Vagina (tissue), 2 donors: Measurements from ENCODE around the gene USH2A. TPM values are rescaled to one million over a fixed set of nuclear protein-coding genes. Genes with fewer than 3 reads are reported as not detected.

Source experiments
- DNase-seq, 2 donors: peaks; one replicate each; pipeline ENCODE4 v3.0.0-alpha.2; 2017; ENCODE audit errors: extremely low spot score in 2 of 2
- H3K27ac ChIP-seq: fragments of 200-600 bp; sonication (generic); one replicate; pipeline ENCODE4 v1.5.1; 2019
- H3K27me3 ChIP-seq: fragments of 200-600 bp; sonication (generic); one replicate; pipeline ENCODE4 v1.5.1; 2019
- H3K36me3 ChIP-seq, 2 donors: fragments of 200-600 bp; sonication (generic); one replicate each; pipeline ENCODE4 v1.5.1; 2017 to 2019
- H3K4me1 ChIP-seq: fragments of 200-600 bp; sonication (generic); one replicate; pipeline ENCODE4 v1.5.1; 2019
- H3K4me3 ChIP-seq, 2 donors: fragments of 200-600 bp; sonication (generic); 1 replicate in 1 of 2; 2 replicates in 1 of 2; pipeline ENCODE4 v1.5.1; 2016 to 2019
- H3K9me3 ChIP-seq: fragments of 200-600 bp; sonication (generic); one replicate; pipeline ENCODE4 v1.5.1; 2019
- POLR2A ChIP-seq, 2 donors: fragments of 450-650 bp; IDR thresholded peaks; one replicate each; pipeline ENCODE4 v1.6.1; 2017; ENCODE audit warnings: antibody characterized with exemption in 2 of 2, mild to moderate bottlenecking in 2 of 2, moderate library complexity in 2 of 2
- POLR2AphosphoS5 ChIP-seq, 2 donors: sonication (generic); formaldehyde crosslinking; IDR thresholded peaks; one replicate each; pipeline ENCODE4 v1.9.0; 2017; ENCODE audit warnings: antibody characterized with exemption in 2 of 2, mild to moderate bottlenecking in 2 of 2, low read depth in 1 of 2; ENCODE audit not compliant: insufficient read depth in 1 of 2
- intact Hi-C: fragments of 100-400 bp; cut with DNase I; formaldehyde crosslinking; loops from one replicate; pipeline ENCODE4 v1.15.1; 2023
- total RNA-seq: library from RNA; depleted of rRNA; stranded (reverse); fragments of >200 nt; gene quantifications from one replicate; pipeline ENCODE4 v1.2.3, GENCODE V29; 2016
- TF ChIP-seq, protein P1 (sequence below), 3 experiments: fragments of 450-650 bp in 2 of 3; fragments of 200-600 bp in 1 of 3; sonication (generic) in 1 of 3; IDR thresholded peaks; one replicate each; pipeline ENCODE4 v1.5.1; 2017 to 2019; ENCODE audit warnings: antibody characterized with exemption in 3 of 3, mild to moderate bottlenecking in 2 of 3, moderate library complexity in 2 of 3

USH2A gene
- total RNA-seq, 1 donor from 2014 or later, result under 0.01 TPM

DNA sequence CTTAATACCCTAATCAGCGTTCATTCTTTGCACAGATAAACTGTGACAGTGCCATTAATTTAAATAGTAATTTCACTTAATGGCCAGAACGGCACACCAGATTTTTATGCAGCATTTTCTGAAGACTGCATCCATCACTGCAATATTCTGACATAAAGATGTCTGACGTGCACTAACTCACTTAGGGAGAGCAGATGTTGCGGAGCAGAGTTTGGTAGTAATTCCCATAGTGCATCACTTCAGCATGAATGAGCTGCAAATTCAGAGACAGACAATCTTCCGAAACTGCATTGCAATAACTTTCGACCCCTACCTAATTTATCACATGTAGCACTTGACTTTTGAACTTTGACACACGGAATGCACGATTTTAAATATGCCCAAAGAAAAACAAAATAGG is 630.8 kb downstream of the USH2A start:
- intact Hi-C loops, result no loop called here
- TF ChIP-seq POLR2AphosphoS5 (IDR thresholded peaks at IDR 0.05; ENCODE audit: insufficient read depth in 1 of 2, low read depth in 1 of 2), result no peak
- TF ChIP-seq POLR2A (IDR thresholded peaks at IDR 0.05), result no peak
- TF ChIP-seq, protein P1, sequence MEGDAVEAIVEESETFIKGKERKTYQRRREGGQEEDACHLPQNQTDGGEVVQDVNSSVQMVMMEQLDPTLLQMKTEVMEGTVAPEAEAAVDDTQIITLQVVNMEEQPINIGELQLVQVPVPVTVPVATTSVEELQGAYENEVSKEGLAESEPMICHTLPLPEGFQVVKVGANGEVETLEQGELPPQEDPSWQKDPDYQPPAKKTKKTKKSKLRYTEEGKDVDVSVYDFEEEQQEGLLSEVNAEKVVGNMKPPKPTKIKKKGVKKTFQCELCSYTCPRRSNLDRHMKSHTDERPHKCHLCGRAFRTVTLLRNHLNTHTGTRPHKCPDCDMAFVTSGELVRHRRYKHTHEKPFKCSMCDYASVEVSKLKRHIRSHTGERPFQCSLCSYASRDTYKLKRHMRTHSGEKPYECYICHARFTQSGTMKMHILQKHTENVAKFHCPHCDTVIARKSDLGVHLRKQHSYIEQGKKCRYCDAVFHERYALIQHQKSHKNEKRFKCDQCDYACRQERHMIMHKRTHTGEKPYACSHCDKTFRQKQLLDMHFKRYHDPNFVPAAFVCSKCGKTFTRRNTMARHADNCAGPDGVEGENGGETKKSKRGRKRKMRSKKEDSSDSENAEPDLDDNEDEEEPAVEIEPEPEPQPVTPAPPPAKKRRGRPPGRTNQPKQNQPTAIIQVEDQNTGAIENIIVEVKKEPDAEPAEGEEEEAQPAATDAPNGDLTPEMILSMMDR (IDR thresholded peaks at IDR 0.05), result no peak

DNA sequence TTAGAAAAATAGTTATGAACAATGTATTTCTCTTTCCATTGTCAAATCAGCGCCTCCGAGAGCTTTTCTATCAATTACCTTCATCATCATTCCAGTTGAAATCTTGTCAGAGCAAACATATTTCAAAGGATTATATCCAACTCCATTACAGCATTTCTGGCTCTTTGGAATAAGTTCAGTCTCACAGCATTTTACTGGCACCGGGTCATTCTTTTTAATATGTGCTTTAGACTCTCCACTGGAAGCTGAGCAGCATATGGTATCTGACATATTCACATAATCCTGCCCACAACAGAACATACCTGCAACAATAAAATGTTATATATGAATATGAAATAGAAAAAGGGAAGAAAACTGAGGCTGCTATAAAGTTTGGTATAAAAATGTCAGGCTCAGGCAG is 633.3 kb downstream of the USH2A start:
- DNase-seq, result no peak

More for the DNA sequence above, 630.8 kb downstream of the USH2A start:
- H3K4me3 ChIP-seq, result no peak overlapping the region
- H3K9me3 ChIP-seq, result no peaks in the 10 kb centered on the region
- H3K4me1 ChIP-seq, result no peaks in the 10 kb centered on the region
- H3K36me3 ChIP-seq, result no peaks in the 10 kb centered on the region
- no peaks in the 10 kb centered on the region for H3K27me3 ChIP-seq
- no peak overlapping the region for H3K27ac ChIP-seq
- DNase-seq, result no peak

DNA sequence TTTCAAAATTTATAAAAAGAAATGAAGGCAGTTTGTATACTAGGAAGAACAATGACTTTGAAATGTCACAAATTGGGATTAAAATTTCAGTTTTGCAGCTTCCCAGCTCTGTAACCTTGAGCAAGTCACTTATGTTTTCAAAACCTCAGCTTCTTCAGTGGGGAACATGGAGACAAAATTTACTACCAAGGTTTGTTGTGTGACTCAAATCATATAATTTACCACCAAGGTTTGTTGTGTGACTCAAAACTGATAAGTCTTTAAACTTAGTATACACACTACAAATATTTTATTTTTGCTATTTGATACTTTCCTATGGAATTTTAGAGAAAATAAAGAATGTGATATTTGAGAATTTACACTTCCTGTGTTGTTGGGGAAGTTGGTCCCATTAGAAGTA is 636.3 kb downstream of the USH2A start:
- no peaks in the 10 kb centered on the region for H3K36me3 ChIP-seq
- H3K4me1 ChIP-seq, result no peaks in the 10 kb centered on the region
- no peaks in the 10 kb centered on the region for H3K9me3 ChIP-seq
- no peak overlapping the region for H3K4me3 ChIP-seq
- TF ChIP-seq, protein P1 (IDR thresholded peaks at IDR 0.05), result no peak
- no peak for TF ChIP-seq POLR2A (IDR thresholded peaks at IDR 0.05)
- intact Hi-C loops, result loop anchor here (5.0 kb wide), 1 partner anchor 840 kb away; no protein-coding TSS in a partner anchor
- H3K27me3 ChIP-seq, result no peaks in the 10 kb centered on the region
- DNase-seq, result no peak
- H3K27ac ChIP-seq, result no peak overlapping the region

More for the DNA sequence above, 633.3 kb downstream of the USH2A start:
- H3K27ac ChIP-seq, result no peak overlapping the region
- intact Hi-C loops, result loop anchor here (5.0 kb wide), 1 partner anchor 843 kb away; no protein-coding TSS in a partner anchor
- TF ChIP-seq, protein P1 (IDR thresholded peaks at IDR 0.05), result no peak
- TF ChIP-seq POLR2AphosphoS5 (IDR thresholded peaks at IDR 0.05; ENCODE audit: insufficient read depth in 1 of 2, low read depth in 1 of 2), result no peak
- TF ChIP-seq POLR2A (IDR thresholded peaks at IDR 0.05), result no peak
- no peaks in the 10 kb centered on the region for H3K9me3 ChIP-seq
- no peak overlapping the region for H3K4me3 ChIP-seq
- H3K4me1 ChIP-seq, result no peaks in the 10 kb centered on the region
- H3K36me3 ChIP-seq, result no peaks in the 10 kb centered on the region
- H3K27me3 ChIP-seq, result no peaks in the 10 kb centered on the region

DNA sequence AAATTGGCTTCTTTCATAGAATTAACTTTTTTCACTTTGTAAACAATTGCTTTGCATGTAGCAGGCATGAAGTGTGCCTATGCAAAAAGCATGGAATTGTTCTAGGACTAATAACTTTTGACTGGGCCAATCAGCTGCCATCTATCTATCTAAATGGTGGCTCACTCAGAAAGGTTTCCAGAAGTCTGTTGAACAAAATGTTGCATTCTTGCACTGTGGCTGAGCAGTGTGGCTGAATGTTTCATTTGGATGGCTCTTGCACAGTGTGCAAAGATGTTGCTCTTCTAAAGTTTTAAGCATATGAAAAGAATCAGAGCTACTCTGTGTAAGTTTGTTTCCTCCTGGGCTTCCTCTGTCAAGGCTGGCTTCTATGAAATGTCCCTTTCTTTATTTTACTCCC is 642.6 kb downstream of the USH2A start:
- Histone ChIP-seq H3K27ac (no peak overlapping the region), H3K4me1 (no peaks in the 10 kb centered on the region), H3K4me3 (no peak overlapping the region), H3K9me3 (no peaks in the 10 kb centered on the region), H3K36me3 (no peaks in the 10 kb centered on the region), H3K27me3 (no peaks in the 10 kb centered on the region)
- TF ChIP-seq, protein P1 (IDR thresholded peaks at IDR 0.05), result no peak
- intact Hi-C loops, result no loop called here
- no peak for DNase-seq

DNA sequence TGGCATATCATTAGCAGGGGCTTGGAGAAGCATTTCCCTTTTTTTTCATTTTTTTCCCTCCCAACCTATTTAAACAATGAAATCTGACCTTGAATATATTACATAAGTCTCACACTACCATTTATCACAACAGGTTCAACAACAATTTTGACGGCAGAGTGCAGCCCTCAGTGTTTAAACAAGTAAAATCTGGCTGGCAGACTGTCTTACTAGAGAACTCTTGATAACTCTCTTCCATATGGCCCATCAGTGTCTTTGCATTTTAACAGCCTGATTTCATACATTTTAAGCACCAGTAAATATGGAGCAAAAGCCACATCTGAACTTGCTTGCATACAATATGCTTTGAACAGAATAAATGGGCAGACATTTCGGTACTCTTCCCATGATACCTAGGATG is 643.1 kb downstream of the USH2A start:
- H3K4me3 ChIP-seq, result no peak overlapping the region
- TF ChIP-seq, protein P1 (IDR thresholded peaks at IDR 0.05), result no peak
- TF ChIP-seq POLR2A (IDR thresholded peaks at IDR 0.05) (no peak), POLR2AphosphoS5 (IDR thresholded peaks at IDR 0.05; ENCODE audit: insufficient read depth in 1 of 2, low read depth in 1 of 2) (no peak)
- no peaks in the 10 kb centered on the region for H3K4me1 ChIP-seq
- no peak for DNase-seq
- no peak overlapping the region for H3K27ac ChIP-seq
- H3K27me3 ChIP-seq, result no peaks in the 10 kb centered on the region
- intact Hi-C loops, result no loop called here
- no peaks in the 10 kb centered on the region for H3K36me3 ChIP-seq
- no peaks in the 10 kb centered on the region for H3K9me3 ChIP-seq
